HL-60 (cell line): Measurements from ENCODE around the gene CEP85.

Source experiments
- DNase-seq, 2 experiments: peaks; one replicate each; pipeline ENCODE4 v3.0.0-alpha.2; 2010 to 2020; ENCODE audit warnings: low read depth in 1 of 2, low spot score in 1 of 2
- H3K27ac ChIP-seq: fragments of 250-450 bp; sonication (Bioruptor Pico); replicated peaks from 2 replicates; pipeline ENCODE4 v1.5.1; 2020; ENCODE audit warnings: mild to moderate bottlenecking, moderate library complexity
- H3K27me3 ChIP-seq: fragments of 250-450 bp; sonication (Bioruptor Pico); 2 replicates; pipeline ENCODE4 v1.5.1; 2021; ENCODE audit warnings: mild to moderate bottlenecking, moderate library complexity; ENCODE audit not compliant: insufficient read depth, poor library complexity, severe bottlenecking
- H3K4me3 ChIP-seq: replicated peaks from 2 replicates; pipeline ENCODE4 v1.5.1; 2011; ENCODE audit warnings: mild to moderate bottlenecking, control low read depth, low read length; ENCODE audit not compliant: insufficient read depth
- CTCF ChIP-seq: IDR thresholded peaks from one replicate; pipeline ENCODE4 v1.5.1; 2011; ENCODE audit warnings: low read length, control low read depth, inconsistent platforms; ENCODE audit not compliant: insufficient read depth
- GABPA ChIP-seq: IDR thresholded peaks from 2 replicates; pipeline ENCODE4 v1.6.1; 2012; ENCODE audit warnings: low read depth
- POLR2AphosphoS5 ChIP-seq: IDR thresholded peaks from 2 replicates; pipeline ENCODE4 v1.6.1; 2012; ENCODE audit warnings: low read depth
- REST ChIP-seq: IDR thresholded peaks from 2 replicates; pipeline ENCODE4 v1.6.1; 2012; ENCODE audit warnings: low read depth; ENCODE audit not compliant: insufficient replicate concordance
- SPI1 ChIP-seq: IDR thresholded peaks from 2 replicates; pipeline ENCODE4 v1.6.1; 2012; ENCODE audit warnings: low read depth, mild to moderate bottlenecking, borderline replicate concordance

CEP85 gene

GRCh38 chr1:26252718-26253117 is 18.7 kb downstream of the CEP85 start:
- H3K27me3 ChIP-seq: no peaks in the 10 kb centered on the region
- no peak for DNase-seq
- no peak overlapping the region for H3K4me3 ChIP-seq
- no peak overlapping the region for H3K27ac ChIP-seq
- TF ChIP-seq REST (no peak), POLR2AphosphoS5 (no peak), GABPA (no peak)

DNA sequence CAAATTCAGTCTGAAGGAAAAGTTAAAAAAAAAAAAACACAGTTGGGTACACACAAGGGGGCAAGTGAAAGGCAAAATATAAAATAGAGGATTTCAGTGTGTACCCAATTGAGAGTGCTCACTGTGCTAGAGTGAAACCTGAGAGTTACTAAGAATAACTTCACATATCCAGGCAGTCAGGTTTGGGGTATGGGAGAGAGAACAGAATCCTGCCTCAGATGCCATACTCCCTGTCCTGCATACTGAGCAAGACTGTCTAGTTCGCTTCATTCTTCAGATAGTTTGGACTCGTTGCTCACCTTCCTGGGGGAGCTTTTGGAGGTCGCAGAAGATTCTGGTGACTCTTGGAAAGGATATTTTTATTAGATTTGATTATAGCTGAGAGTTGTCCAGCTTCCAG is 20.4 kb downstream of the CEP85 start:
- no peak for DNase-seq
- no peaks in the 10 kb centered on the region for H3K27me3 ChIP-seq
- no peak for TF ChIP-seq SPI1
- TF ChIP-seq CTCF: no peak
- no peak for TF ChIP-seq POLR2AphosphoS5
- no peak for TF ChIP-seq GABPA
- no peak for TF ChIP-seq REST
- H3K27ac ChIP-seq: no peak overlapping the region
- H3K4me3 ChIP-seq: no peak overlapping the region

- no peak overlapping the region for H3K4me3 ChIP-seq
- TF ChIP-seq GABPA (no peak), SPI1 (no peak), POLR2AphosphoS5 (no peak), REST (no peak), CTCF (no peak)
- H3K27ac ChIP-seq: 0 out of 2 replicates have a peak overlapping the region, but pooled peaks have one; percentile 6
- no peaks in the 10 kb centered on the region for H3K27me3 ChIP-seq
- no peak for DNase-seq
Observed at GRCh38 chr1:26257222-26257621, 23.2 kb downstream of the CEP85 start.
